Central memory CD8-positive, alpha-beta T cell (primary cell): ENCODE results near the gene CALM3.
"Not testable (repeated sequence)": the region's sequence is repeated elsewhere in the genome, so short reads cannot be mapped to it uniquely, and the experiment has no call there.

Experiments
- ATAC-seq: fragments of 150-1000 bp; cut with Tn5 transposase; replicated peaks from 2 replicates; pipeline ENCODE4 v1.10.0; 2022; ENCODE audit warnings: mild to moderate bottlenecking, moderate FRiP score, moderate number of reproducible peaks; ENCODE audit not compliant: poor library complexity, severe bottlenecking; ENCODE audit errors: extremely low read depth
- DNase-seq, 2 donors: peaks; one replicate each; pipeline ENCODE4 v3.0.0; 2021; ENCODE audit warnings: low spot score in 2 of 2
- H3K27ac Mint-ChIP-seq: one replicate; pipeline ENCODE4 v1.8.0; 2022; ENCODE audit warnings: low read depth, mild to moderate bottlenecking, moderate library complexity, mixed read lengths
- H3K27me3 Mint-ChIP-seq: one replicate; pipeline ENCODE4 v1.8.0; 2022; ENCODE audit warnings: mixed read lengths
- H3K36me3 Mint-ChIP-seq: one replicate; pipeline ENCODE4 v1.8.0; 2022; ENCODE audit warnings: mild to moderate bottlenecking, moderate library complexity, mixed read lengths; ENCODE audit not compliant: insufficient read depth
- H3K4me1 Mint-ChIP-seq: one replicate; pipeline ENCODE4 v1.8.0; 2022; ENCODE audit warnings: mixed read lengths
- H3K4me3 Mint-ChIP-seq: one replicate; pipeline ENCODE4 v1.8.0; 2022; ENCODE audit warnings: mild to moderate bottlenecking, moderate library complexity, mixed read lengths
- H3K9me3 Mint-ChIP-seq: one replicate; pipeline ENCODE4 v1.8.0; 2022; ENCODE audit warnings: mixed read lengths

The CALM3 gene

GRCh38 chr19:46601318-46602224 lies at the start of gene CALM3:
TSS of gene CALM3 (plus strand) at chr19:46601330. CDS start at chr19:46601435, 105 bp downstream.
- no peaks in the 10 kb centered on the region for H3K27me3 Mint-ChIP-seq
- peaks cover 18% of the 10 kb centered on the region for H3K36me3 Mint-ChIP-seq
- peaks cover 8% of the 10 kb centered on the region for H3K9me3 Mint-ChIP-seq
- H3K4me1 Mint-ChIP-seq = peaks cover 25% of the 10 kb centered on the region
- ATAC-seq (no peak), DNase-seq (no peak)
- peak within 1 kb of the TSS; percentile 88 for H3K4me3 Mint-ChIP-seq
- H3K27ac Mint-ChIP-seq = peak within 1 kb of the TSS; percentile 96

- ATAC-seq (no peak), DNase-seq (no peak)
- Mint-ChIP-seq H3K4me3 (no peak overlapping the region), H3K27me3 (peaks cover 53% of the 10 kb centered on the region), H3K9me3 (peaks cover 4% of the 10 kb centered on the region), H3K4me1 (no peaks in the 10 kb centered on the region), H3K27ac (no peak overlapping the region), H3K36me3 (no peaks in the 10 kb centered on the region)
Measured at GRCh38 chr19:46552891-46553290, 48.2 kb upstream of the CALM3 start.

GRCh38 chr19:46554161-46554560 lies 47.0 kb upstream of the CALM3 start:
- DNase-seq = no peak
- H3K4me1 Mint-ChIP-seq = no peaks in the 10 kb centered on the region
- no peak overlapping the region for H3K27ac Mint-ChIP-seq
- no peak for ATAC-seq
- H3K36me3 Mint-ChIP-seq = no peaks in the 10 kb centered on the region
- H3K4me3 Mint-ChIP-seq = no peak overlapping the region
- H3K9me3 Mint-ChIP-seq = peaks cover 4% of the 10 kb centered on the region
- peaks cover 53% of the 10 kb centered on the region for H3K27me3 Mint-ChIP-seq

- H3K4me3 Mint-ChIP-seq = no peak overlapping the region
- DNase-seq (no peak), ATAC-seq (no peak)
- H3K4me1 Mint-ChIP-seq = no peaks in the 10 kb centered on the region
- no peaks in the 10 kb centered on the region for H3K36me3 Mint-ChIP-seq
- H3K27me3 Mint-ChIP-seq = peaks cover 47% of the 10 kb centered on the region
- peaks cover 4% of the 10 kb centered on the region for H3K9me3 Mint-ChIP-seq
- H3K27ac Mint-ChIP-seq = no peak overlapping the region
Measured at GRCh38 chr19:46555628-46556280, 45.4 kb upstream of the CALM3 start.

- not testable (repeated sequence) for H3K4me3 Mint-ChIP-seq, H3K9me3 Mint-ChIP-seq, H3K4me1 Mint-ChIP-seq, H3K27ac Mint-ChIP-seq, DNase-seq, H3K36me3 Mint-ChIP-seq, ATAC-seq
- H3K27me3 Mint-ChIP-seq = peaks cover 40% of the 10 kb centered on the region
Measured at GRCh38 chr19:46556471-46556870, 44.7 kb upstream of the CALM3 start.

GRCh38 chr19:46559203-46559602 lies 41.9 kb upstream of the CALM3 start:
- DNase-seq = no peak
- no peak overlapping the region for H3K27ac Mint-ChIP-seq
- H3K9me3 Mint-ChIP-seq = no peaks in the 10 kb centered on the region
- H3K27me3 Mint-ChIP-seq = peaks cover 20% of the 10 kb centered on the region
- H3K4me3 Mint-ChIP-seq = no peak overlapping the region
- H3K4me1 Mint-ChIP-seq = peaks cover 6% of the 10 kb centered on the region
- no peaks in the 10 kb centered on the region for H3K36me3 Mint-ChIP-seq
- no peak for ATAC-seq

- not testable (repeated sequence) for DNase-seq, ATAC-seq, H3K36me3 Mint-ChIP-seq, H3K4me3 Mint-ChIP-seq, H3K4me1 Mint-ChIP-seq, H3K9me3 Mint-ChIP-seq, H3K27ac Mint-ChIP-seq
- H3K27me3 Mint-ChIP-seq = peaks cover 15% of the 10 kb centered on the region
Measured at GRCh38 chr19:46559675-46560074, 41.5 kb upstream of the CALM3 start.

- Mint-ChIP-seq H3K9me3 (no peaks in the 10 kb centered on the region), H3K27ac (no peak overlapping the region), H3K27me3 (no peaks in the 10 kb centered on the region), H3K36me3 (no peaks in the 10 kb centered on the region), H3K4me3 (no peak overlapping the region), H3K4me1 (peaks cover 6% of the 10 kb centered on the region)
- DNase-seq (no peak), ATAC-seq (no peak)
Measured at GRCh38 chr19:46564701-46565100, 36.4 kb upstream of the CALM3 start.

- ATAC-seq = no peak
- Mint-ChIP-seq H3K36me3 (no peaks in the 10 kb centered on the region), H3K27me3 (peaks cover 15% of the 10 kb centered on the region), H3K9me3 (no peaks in the 10 kb centered on the region), H3K4me3 (no peak overlapping the region), H3K4me1 (peaks cover 7% of the 10 kb centered on the region), H3K27ac (no peak overlapping the region)
- DNase-seq = no peak
Measured at GRCh38 chr19:46571495-46571894, 29.6 kb upstream of the CALM3 start.

- Mint-ChIP-seq H3K27me3 (peaks cover 23% of the 10 kb centered on the region), H3K4me1 (peaks cover 7% of the 10 kb centered on the region), H3K4me3 (no peak overlapping the region), H3K9me3 (no peaks in the 10 kb centered on the region), H3K27ac (no peak overlapping the region), H3K36me3 (no peaks in the 10 kb centered on the region)
- ATAC-seq (no peak), DNase-seq (no peak)
Measured at GRCh38 chr19:46573679-46574498, 27.2 kb upstream of the CALM3 start.

- no peak overlapping the region for H3K4me3 Mint-ChIP-seq
Measured at GRCh38 chr19:46574533-46574932, 26.6 kb upstream of the CALM3 start.

GRCh38 chr19:46578450-46578849 lies 22.7 kb upstream of the CALM3 start:
- Mint-ChIP-seq H3K4me3 (no peak overlapping the region), H3K27ac (no peak overlapping the region), H3K27me3 (peaks cover 8% of the 10 kb centered on the region), H3K4me1 (peaks cover 16% of the 10 kb centered on the region), H3K36me3 (peaks cover 1% of the 10 kb centered on the region), H3K9me3 (no peaks in the 10 kb centered on the region)
- no peak for DNase-seq
- ATAC-seq = no peak

More at GRCh38 chr19:46574533-46574932, 26.6 kb upstream of the CALM3 start:
- no peaks in the 10 kb centered on the region for H3K9me3 Mint-ChIP-seq
- ATAC-seq = peak; percentile 24
- H3K27me3 Mint-ChIP-seq = peaks cover 23% of the 10 kb centered on the region
- DNase-seq = no peak
- peaks cover under 1% of the 10 kb centered on the region for H3K36me3 Mint-ChIP-seq
- H3K4me1 Mint-ChIP-seq = peaks cover 13% of the 10 kb centered on the region
- no peak overlapping the region for H3K27ac Mint-ChIP-seq
